Keratinocyte (primary cell): ENCODE measurements around the gene CARMIL3. TPM values are rescaled to one million over a fixed set of nuclear protein-coding genes. Genes with fewer than 3 reads are reported as not detected.
"Not testable (repeated sequence)": the region's sequence is repeated elsewhere in the genome, so short reads cannot be mapped to it uniquely, and the experiment has no call there.

ENCODE experiments used
- DNase-seq: peaks from one replicate; pipeline ENCODE4 v3.0.0-alpha.2; 2011; ENCODE audit warnings: low read depth, missing footprints, low spot score
- FAIRE-seq: peaks from 2 replicates; lab custom pipeline; 2011; peaks lifted over from hg19 to GRCh38; lab: Jason Lieb, UNC
- H2AFZ ChIP-seq: 2 replicates; pipeline ENCODE4 v1.6.0; 2012; ENCODE audit warnings: low read length, control low read depth, inconsistent platforms; ENCODE audit not compliant: control insufficient read depth
- H3K27ac ChIP-seq: 2 replicates; pipeline ENCODE4 v1.5.1; 2011; ENCODE audit warnings: low read length; ENCODE audit not compliant: control insufficient read depth, insufficient read depth
- H3K27me3 ChIP-seq: 3 replicates; pipeline ENCODE4 v1.6.0; 2011; ENCODE audit warnings: low read length; ENCODE audit not compliant: control insufficient read depth, insufficient read depth; ENCODE audit errors: extremely low read depth
- H3K36me3 ChIP-seq, 2 experiments: 2 replicates in 1 of 2; 3 replicates in 1 of 2; pipeline ENCODE4 v1.5.1; 2011; ENCODE audit warnings: low read length in 2 of 2, mild to moderate bottlenecking in 1 of 2; ENCODE audit not compliant: control insufficient read depth in 2 of 2, insufficient read depth in 2 of 2; ENCODE audit errors: extremely low read depth in 1 of 2
- H3K4me1 ChIP-seq: 3 replicates; pipeline ENCODE4 v1.5.1; 2011; ENCODE audit warnings: low read length; ENCODE audit not compliant: control insufficient read depth, insufficient read depth; ENCODE audit errors: extremely low read depth
- H3K4me2 ChIP-seq: 3 replicates; pipeline ENCODE4 v1.6.0; 2011; ENCODE audit warnings: low read depth, low read length; ENCODE audit not compliant: control insufficient read depth, insufficient read depth; ENCODE audit errors: extremely low read depth
- H3K4me3 ChIP-seq, 3 experiments: fragments of 200-600 bp in 1 of 3; sonication (generic) in 1 of 3; 2 replicates in 2 of 3; 3 replicates in 1 of 3; pipeline ENCODE4 v1.5.1; 2011 to 2016; ENCODE audit warnings: low read length in 3 of 3, mild to moderate bottlenecking in 3 of 3, control low read depth in 2 of 3, inconsistent platforms in 1 of 3, low read depth in 1 of 3, mixed read lengths in 1 of 3, mixed run types in 1 of 3, moderate library complexity in 1 of 3; ENCODE audit not compliant: control insufficient read depth in 2 of 3, insufficient read depth in 2 of 3; ENCODE audit errors: extremely low read depth in 1 of 3
- H3K79me2 ChIP-seq: 2 replicates; pipeline ENCODE4 v1.6.0; 2012; ENCODE audit warnings: low read length; ENCODE audit not compliant: control insufficient read depth, insufficient read depth
- H3K9ac ChIP-seq: 3 replicates; pipeline ENCODE4 v1.6.0; 2011; ENCODE audit warnings: low read length; ENCODE audit not compliant: control insufficient read depth, insufficient read depth; ENCODE audit errors: extremely low read depth
- H3K9me1 ChIP-seq: 3 replicates; pipeline ENCODE4 v1.6.0; 2011; ENCODE audit warnings: low read length; ENCODE audit not compliant: control insufficient read depth, insufficient read depth; ENCODE audit errors: extremely low read depth
- H3K9me3 ChIP-seq: 2 replicates; pipeline ENCODE4 v1.5.1; 2012; ENCODE audit warnings: low read depth, low read length; ENCODE audit not compliant: control insufficient read depth
- H4K20me1 ChIP-seq: 3 replicates; pipeline ENCODE4 v1.6.0; 2011; ENCODE audit warnings: low read length; ENCODE audit not compliant: control insufficient read depth, insufficient read depth; ENCODE audit errors: extremely low read depth
- CTCF ChIP-seq, 3 experiments: IDR thresholded peaks in 1 of 3; conservative IDR thresholded peaks in 1 of 3; optimal IDR thresholded peaks in 1 of 3; 2 replicates in 2 of 3; 3 replicates in 1 of 3; pipeline versions ENCODE3 to v1.5.1; 2011; ENCODE audit warnings: low read length in 3 of 3, mild to moderate bottlenecking in 3 of 3, moderate library complexity in 2 of 3, control low read depth in 1 of 3, inconsistent platforms in 1 of 3; ENCODE audit not compliant: insufficient read depth in 2 of 3; ENCODE audit errors: extremely low read depth in 1 of 3
- EZH2 ChIP-seq: IDR thresholded peaks from one replicate; pipeline ENCODE4 v1.6.1; 2012; ENCODE audit warnings: inconsistent platforms, mild to moderate bottlenecking, low read length, moderate library complexity
- dilution Hi-C: fragments of 300-500 bp; cut with MboI; formaldehyde crosslinking; loops from one replicate; pipeline ENCODE4 v1.7.0; 2020; ENCODE audit warnings: low sequenced_read_pairs; ENCODE audit not compliant: extremely low pct_ligation_motif_present
- polyA minus RNA-seq, 3 experiments: library from RNA; depleted of rRNA, polyadenylated mRNA; stranded (reverse); fragments of >200 nt; gene quantifications; 1 replicate in 1 of 3; 2 replicates in 1 of 3; 3 replicates in 1 of 3; pipeline ENCODE4 v1.2.3, GENCODE V29; 2011
- polyA plus RNA-seq, 5 experiments: library from polyadenylated mRNA; depleted of rRNA in 3 of 5; stranded (reverse) in 3 of 5; stranded (forward) in 1 of 5; unstranded in 1 of 5; fragments of >200 nt; gene quantifications; 1 replicate in 1 of 5; 2 replicates in 3 of 5; 3 replicates in 1 of 5; pipeline versions ENCODE4 v1.2.1 to v1.2.3, GENCODE V29; 2011 to 2012; ENCODE audit warnings: missing spikeins in 2 of 5, low read depth in 1 of 5, low replicate concordance in 1 of 5

The CARMIL3 gene
- polyA plus RNA-seq (0.02 to 0.76 TPM (median 0.12 TPM) in 3 replicates), polyA minus RNA-seq (0.63 TPM in 1 of 3 replicates, not detected in the others)
- 2.3 TPM for polyA plus RNA-seq (2011; ENCODE audit: low read depth)
- polyA plus RNA-seq (2011; cell fraction: cytosol; rRNA removed) = 0.02 and 0.06 TPM in 2 replicates
- polyA plus RNA-seq (2011; cell fraction: nucleus; rRNA removed) = 0.70 and 0.96 TPM in 2 replicates
- 0.03 and 2.9 TPM in 2 replicates for polyA plus RNA-seq (2012; ENCODE audit: low replicate concordance)
- not detected for polyA minus RNA-seq (2011; cell fraction: cytosol; rRNA and poly(A)+ RNA removed)
- polyA minus RNA-seq (2011; cell fraction: nucleus; rRNA and poly(A)+ RNA removed) = 0.11 and 0.31 TPM in 2 replicates

GRCh38 chr14:24051789-24052655 lies at the start of gene CARMIL3:
CARMIL3 (plus strand) TSS chr14:24052009; CDS start chr14:24052154, 145 bp downstream.
- Histone ChIP-seq H3K4me2 (peak within 1 kb of the TSS; percentile 86), H3K4me1 (peaks cover 7% of the 10 kb centered on the region), H3K9ac (peak within 1 kb of the TSS; percentile 44), H3K36me3 (no peaks in the 10 kb centered on the region), H4K20me1 (no peaks in the 10 kb centered on the region), H3K27ac (no peak within 1 kb of the TSS), H3K79me2 (no peaks in the 10 kb centered on the region), H3K9me3 (no peaks in the 10 kb centered on the region), H3K27me3 (no peaks in the 10 kb centered on the region), H3K4me3 (peak within 1 kb of the TSS; percentile 37 to 67 (median 67)), H3K9me1 (no peaks in the 10 kb centered on the region), H2AFZ (peak within 1 kb of the TSS; percentile 71)
- dilution Hi-C loops = no loop called here
- no peak for TF ChIP-seq EZH2
- TF ChIP-seq CTCF (optimal IDR thresholded peaks at IDR 0.05 in 1 of 3, IDR thresholded peaks at IDR 0.05 in 1 of 3, conservative IDR thresholded peaks at IDR 0.05 in 1 of 3; ENCODE audit: extremely low read depth in 1 of 3, insufficient read depth in 2 of 3, low read length in 3 of 3) = no peak
- no peak for DNase-seq
- FAIRE-seq = no peak

GRCh38 chr14:24006471-24006816 lies 45.4 kb upstream of the CARMIL3 start:
- dilution Hi-C loops, H3K79me2 ChIP-seq, H3K27ac ChIP-seq, H3K9me1 ChIP-seq, H3K27me3 ChIP-seq, H3K9ac ChIP-seq, H3K4me2 ChIP-seq, H4K20me1 ChIP-seq, FAIRE-seq, H3K4me1 ChIP-seq, H3K36me3 ChIP-seq, H2AFZ ChIP-seq, DNase-seq, H3K9me3 ChIP-seq: not testable (repeated sequence)
- peak overlapping the region in 1 of 3 experiments; percentile 3 for H3K4me3 ChIP-seq

- FAIRE-seq, H2AFZ ChIP-seq, dilution Hi-C loops: not testable (repeated sequence)
Measured at GRCh38 chr14:24006817-24007652, 44.8 kb upstream of the CARMIL3 start.

More at GRCh38 chr14:24006817-24007652, 44.8 kb upstream of the CARMIL3 start:
- H3K27me3 ChIP-seq, H3K4me1 ChIP-seq, H3K9ac ChIP-seq, H3K79me2 ChIP-seq, H4K20me1 ChIP-seq, H3K9me3 ChIP-seq, H3K4me2 ChIP-seq, DNase-seq, H3K36me3 ChIP-seq, H3K27ac ChIP-seq, H3K9me1 ChIP-seq: not testable (repeated sequence)
- H3K4me3 ChIP-seq = peak overlapping the region in 1 of 3 experiments; percentile 3
